HG03045 (cell line): Measurements from ENCODE around the gene SCAP.

ENCODE experiments used
- ATAC-seq: cut with Tn5 transposase; IDR thresholded peaks from one replicate; pipeline ENCODE4 v1.9.1; 2021; ENCODE audit warnings: mild to moderate bottlenecking, moderate library complexity; ENCODE audit not compliant: unreplicated experiment

Gene SCAP

GRCh38 chr3:47433796-47434195 is 41.9 kb downstream of the SCAP start:
- ATAC-seq = no peak

- no peak for ATAC-seq
Measured at GRCh38 chr3:47432673-47433072, 43.1 kb downstream of the SCAP start.

- ATAC-seq = no peak
Measured at GRCh38 chr3:47431225-47431624, 44.5 kb downstream of the SCAP start.

- ATAC-seq = no peak
Measured at GRCh38 chr3:47430606-47431005, 45.1 kb downstream of the SCAP start.

- no peak for ATAC-seq
Measured at GRCh38 chr3:47429476-47430270, 46.1 kb downstream of the SCAP start.

GRCh38 chr3:47428662-47429061 is 47.1 kb downstream of the SCAP start:
- ATAC-seq = no peak

- ATAC-seq = no peak
Measured at GRCh38 chr3:47427866-47428265, 47.9 kb downstream of the SCAP start.

GRCh38 chr3:47425959-47426358 is 49.8 kb downstream of the SCAP start:
- ATAC-seq = no peak

- ATAC-seq = no peak
Measured at GRCh38 chr3:47425383-47425778, 50.4 kb downstream of the SCAP start.

- ATAC-seq = no peak
Measured at GRCh38 chr3:47424434-47425382, 51.0 kb downstream of the SCAP start.

- ATAC-seq = no peak
Measured at GRCh38 chr3:47423548-47424145, 52.1 kb downstream of the SCAP start.

- ATAC-seq = no peak
Measured at GRCh38 chr3:47422743-47423142, 53.0 kb downstream of the SCAP start.

GRCh38 chr3:47421741-47422649 is 53.7 kb downstream of the SCAP start:
- ATAC-seq = no peak

- ATAC-seq = peak; percentile 69
Measured at GRCh38 chr3:47420511-47421484, 54.9 kb downstream of the SCAP start.

GRCh38 chr3:47420044-47420430 is 55.7 kb downstream of the SCAP start:
- ATAC-seq = no peak

GRCh38 chr3:47419083-47420043 is 56.4 kb downstream of the SCAP start:
- ATAC-seq = no peak

GRCh38 chr3:47418167-47419082 is 57.3 kb downstream of the SCAP start:
- no peak for ATAC-seq
